Measurements from ENCODE around the gene ZNF514. TPM values are rescaled to one million over a fixed set of nuclear protein-coding genes. Genes with fewer than 3 reads are reported as not detected.
A peak's percentile ranks its signal among the peaks of the same experiment; 100 is the strongest.

The ZNF514 gene
- total RNA-seq, 1 experiment from 2014 or later = 20.5 TPM

- DNase-seq (ENCODE audit: low read depth, low spot score) (no peak), ATAC-seq (no peak)
- ChIA-PET CTCF (no interaction called here), POLR2A (no interaction called here)
- Histone ChIP-seq H3K36me3 (ENCODE audit: control insufficient read depth, insufficient read depth, low read length) (no peaks in the 10 kb centered on the region), H3K4me3 (ENCODE audit: low read depth in 2 of 2, low read length in 2 of 2) (no peak overlapping the region), H3K27me3 (ENCODE audit: control insufficient read depth, insufficient read depth, low read length) (no peaks in the 10 kb centered on the region), H3K27ac (ENCODE audit: low read length) (no peak overlapping the region), H3K9me3 (ENCODE audit: control insufficient read depth, insufficient read depth, low read depth, low read length) (peaks cover 67% of the 10 kb centered on the region), H3K4me1 (ENCODE audit: control insufficient read depth, insufficient read depth, low read length) (no peaks in the 10 kb centered on the region)
- intact Hi-C loops (cut with micrococcal nuclease; ENCODE audit: unreplicated experiment) = no loop called here
- in situ Hi-C loops (cut with HindIII; ENCODE audit: low pct_unique_long_range_greater_than_20kb, low sequenced_read_pairs) = no loop called here
- TF ChIP-seq CTCF (IDR thresholded peaks at IDR 0.05) (no peak), TCF7L2 (IDR thresholded peaks at IDR 0.05; ENCODE audit: low read depth, low read length) (no peak), REST (IDR thresholded peaks at IDR 0.05; ENCODE audit: insufficient read depth in 1 of 2, low read depth in 2 of 2, low read length in 1 of 2) (no peak), SIN3A (IDR thresholded peaks at IDR 0.05; ENCODE audit: borderline replicate concordance, insufficient read depth, low read depth, low read length) (no peak), POLR2AphosphoS5 (IDR thresholded peaks at IDR 0.05; ENCODE audit: low read depth, low read length) (no peak)
- no TSS peak for BruUV-seq (replicated peaks)
These were observed 15.8 kb downstream of the ZNF514 start for GRCh38 chr2:95143838-95144237.

- ChIA-PET CTCF (no interaction called here), POLR2A (no interaction called here)
- H3K36me3 ChIP-seq (ENCODE audit: control insufficient read depth, insufficient read depth, low read length) = no peaks in the 10 kb centered on the region
- no peak overlapping the region for H3K27ac ChIP-seq (ENCODE audit: low read length)
- no TSS peak for BruUV-seq (replicated peaks)
- no peak overlapping the region for H3K4me3 ChIP-seq (ENCODE audit: low read depth in 2 of 2, low read length in 2 of 2)
- ATAC-seq (no peak), DNase-seq (ENCODE audit: low read depth, low spot score) (no peak)
- intact Hi-C loops (cut with micrococcal nuclease; ENCODE audit: unreplicated experiment) = no loop called here
- TF ChIP-seq CTCF (IDR thresholded peaks at IDR 0.05) = no peak
- no peak for TF ChIP-seq TCF7L2 (IDR thresholded peaks at IDR 0.05; ENCODE audit: low read depth, low read length)
- no peaks in the 10 kb centered on the region for H3K27me3 ChIP-seq (ENCODE audit: control insufficient read depth, insufficient read depth, low read length)
- H3K9me3 ChIP-seq (ENCODE audit: control insufficient read depth, insufficient read depth, low read depth, low read length) = peaks cover 29% of the 10 kb centered on the region
- in situ Hi-C loops (cut with HindIII; ENCODE audit: low pct_unique_long_range_greater_than_20kb, low sequenced_read_pairs) = no loop called here
- H3K4me1 ChIP-seq (ENCODE audit: control insufficient read depth, insufficient read depth, low read length) = no peaks in the 10 kb centered on the region
These were observed 20.9 kb downstream of the ZNF514 start for GRCh38 chr2:95138702-95139101.

GRCh38 chr2:95122197-95122551 is 37.5 kb downstream of the ZNF514 start:
- Histone ChIP-seq H3K27ac (ENCODE audit: low read length) (peak overlapping the region; percentile 89), H3K36me3 (ENCODE audit: control insufficient read depth, insufficient read depth, low read length) (peaks cover 9% of the 10 kb centered on the region), H3K9me3 (ENCODE audit: control insufficient read depth, insufficient read depth, low read depth, low read length) (no peaks in the 10 kb centered on the region), H3K4me3 (ENCODE audit: low read depth in 2 of 2, low read length in 2 of 2) (peak overlapping the region; percentile 88 to 99), H3K4me1 (ENCODE audit: control insufficient read depth, insufficient read depth, low read length) (peaks cover 4% of the 10 kb centered on the region; the same call in 1 of the 2 replicates), H3K27me3 (ENCODE audit: control insufficient read depth, insufficient read depth, low read length) (no peaks in the 10 kb centered on the region)
- ATAC-seq = peak; percentile 2; the same call in 1 of the 2 replicates
- DNase-seq (ENCODE audit: low read depth, low spot score) = no peak
- CTCF ChIA-PET = no interaction called here
- in situ Hi-C loops (cut with HindIII; ENCODE audit: low pct_unique_long_range_greater_than_20kb, low sequenced_read_pairs) = no loop called here
- BruUV-seq (replicated peaks) = no TSS peak
- intact Hi-C loops (cut with micrococcal nuclease; ENCODE audit: unreplicated experiment) = no loop called here
- POLR2A ChIA-PET = interaction anchor here (0.6 kb wide), 1 partner anchor 1149 kb away, joined by 7 read pairs; no protein-coding TSS in a partner anchor
- TF ChIP-seq REST (IDR thresholded peaks at IDR 0.05; ENCODE audit: insufficient read depth in 1 of 2, low read depth in 2 of 2, low read length in 1 of 2) (no peak), SIN3A (IDR thresholded peaks at IDR 0.05; ENCODE audit: borderline replicate concordance, insufficient read depth, low read depth, low read length) (no peak), POLR2AphosphoS5 (IDR thresholded peaks at IDR 0.05; ENCODE audit: low read depth, low read length) (no peak)

All from Panc1 (cell line).